Head of caudate nucleus (tissue), 42 donors: ENCODE data around the gene ZBTB16.

ENCODE experiments used
- DNase-seq, 42 donors: peaks; one replicate each; pipeline versions ENCODE4 v3.0.0 to v3.0.0-alpha.2; 2020 to 2021; ENCODE audit warnings: mixed read lengths in 7 of 42
- intact Hi-C: fragments of 100-400 bp; cut with DNase I; formaldehyde crosslinking; loops from one replicate; pipeline ENCODE4 v1.15.0; 2022

The ZBTB16 gene

DNA sequence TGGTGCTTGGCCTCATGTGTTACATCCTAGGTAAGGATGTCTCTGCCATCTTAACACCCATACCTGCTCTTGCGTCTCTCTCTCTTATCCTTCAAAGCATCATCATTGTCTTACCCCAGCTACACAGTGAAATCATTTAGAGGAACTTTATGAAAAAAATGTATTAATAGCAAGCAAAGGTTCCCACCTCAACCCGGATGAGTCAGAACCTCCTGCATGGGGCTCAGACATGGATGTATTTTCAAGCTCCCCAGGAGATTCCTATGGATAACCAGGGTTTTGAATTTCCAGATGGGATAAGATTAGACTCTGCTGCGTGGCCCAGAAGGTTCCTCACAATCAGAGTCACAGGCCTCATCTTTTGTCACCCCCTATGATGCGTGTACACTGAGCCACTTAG is 147.6 kb downstream of the ZBTB16 start:
- DNase-seq, result peak in 1 of 42 donors; percentile 52
- intact Hi-C loops, result no loop called here

DNA sequence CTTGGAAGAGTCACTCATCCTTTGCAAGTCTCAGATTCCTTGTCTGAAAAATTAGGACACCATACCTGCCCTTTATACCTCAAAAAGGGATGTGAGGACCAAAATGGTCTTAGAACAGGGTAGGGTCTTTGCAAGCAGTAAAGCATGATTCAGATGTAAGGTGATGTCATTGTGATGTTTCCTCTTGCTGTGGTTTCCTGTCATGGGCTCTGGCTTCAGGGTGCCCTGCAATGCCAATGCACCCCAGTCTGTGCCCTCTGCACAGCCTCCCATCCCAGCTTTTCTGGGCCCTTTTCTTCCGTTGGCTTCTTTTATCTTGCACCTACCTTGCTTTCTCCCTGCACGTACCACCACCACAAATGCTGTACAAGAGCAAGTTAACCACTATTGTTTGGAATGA is 148.9 kb downstream of the ZBTB16 start:
- no peak for DNase-seq
- intact Hi-C loops, result no loop called here

DNA sequence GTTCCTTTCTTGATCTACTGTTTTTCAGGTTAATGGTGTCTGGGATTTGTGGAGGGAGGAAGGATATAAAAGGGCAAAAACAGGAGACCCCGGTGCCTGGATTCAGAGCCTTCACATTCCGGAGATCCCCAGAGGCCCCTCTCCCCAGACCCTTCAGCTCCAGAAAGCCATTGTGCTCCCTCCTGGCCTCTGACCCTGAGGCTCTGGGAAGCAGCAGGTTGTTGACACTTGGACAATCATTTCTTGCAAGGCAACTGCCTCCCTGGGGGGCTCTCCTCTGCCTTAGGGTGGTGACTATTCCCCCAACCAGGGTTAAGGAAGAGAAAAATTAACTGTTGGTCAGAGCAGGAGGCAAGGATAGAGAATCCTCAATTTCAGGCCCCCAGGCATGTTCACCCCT is 149.8 kb downstream of the ZBTB16 start:
- DNase-seq, result no peak
- intact Hi-C loops, result no loop called here

DNA sequence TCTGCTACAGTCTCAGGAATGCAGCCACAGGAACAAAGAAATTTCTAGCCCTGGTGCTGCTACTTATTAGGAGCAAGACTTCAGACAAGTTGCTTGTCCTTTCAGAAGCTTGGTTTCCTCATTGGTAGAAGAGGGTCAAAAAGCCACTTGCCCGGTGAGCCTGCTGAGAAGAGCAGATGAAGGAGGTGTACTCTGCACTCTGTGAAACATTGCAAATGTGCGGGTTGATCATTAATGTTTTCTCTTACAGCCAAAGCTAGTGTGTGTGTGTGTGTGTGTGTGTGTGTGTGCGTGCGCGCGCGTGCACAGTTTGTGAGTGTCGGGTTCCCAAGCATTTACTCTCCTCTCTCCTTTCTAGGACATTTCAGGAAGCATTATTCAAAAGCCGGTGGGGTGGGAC is 150.4 kb downstream of the ZBTB16 start:
- no peak for DNase-seq
- intact Hi-C loops, result no loop called here

DNA sequence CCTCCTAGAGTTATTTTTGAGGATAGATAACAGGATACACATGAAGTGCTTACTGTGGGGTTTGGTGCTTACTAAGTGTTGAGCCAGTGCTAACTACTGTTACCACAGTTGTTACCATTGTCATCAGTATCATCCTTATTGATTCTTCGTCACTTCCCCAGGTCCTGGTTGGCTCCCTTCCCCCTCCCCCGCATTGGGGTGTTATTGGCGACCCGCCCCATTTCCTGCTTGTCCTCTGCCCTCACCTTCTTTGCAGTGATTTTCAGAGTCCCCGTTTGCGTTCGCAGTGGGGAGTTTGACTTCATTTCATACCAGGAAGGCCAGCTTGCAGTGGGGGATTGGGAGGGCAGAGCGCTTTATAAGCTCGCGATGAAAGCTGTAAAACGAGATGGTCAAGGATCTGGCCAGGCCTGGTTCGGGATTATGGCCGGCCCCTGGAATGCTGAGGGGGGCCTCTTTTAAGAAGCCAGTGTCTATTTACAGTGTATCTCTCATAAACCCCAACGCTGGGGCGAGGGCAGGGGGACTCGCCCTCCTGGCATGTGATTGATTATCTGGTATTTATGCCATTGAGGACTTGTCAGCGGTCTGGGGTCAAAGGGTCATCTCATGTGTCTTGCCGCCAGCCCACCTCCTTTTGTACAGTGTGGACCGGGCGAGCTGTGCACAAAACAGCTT is 152.1 kb downstream of the ZBTB16 start:
- DNase-seq, result no peak
- intact Hi-C loops, result no loop called here

DNA sequence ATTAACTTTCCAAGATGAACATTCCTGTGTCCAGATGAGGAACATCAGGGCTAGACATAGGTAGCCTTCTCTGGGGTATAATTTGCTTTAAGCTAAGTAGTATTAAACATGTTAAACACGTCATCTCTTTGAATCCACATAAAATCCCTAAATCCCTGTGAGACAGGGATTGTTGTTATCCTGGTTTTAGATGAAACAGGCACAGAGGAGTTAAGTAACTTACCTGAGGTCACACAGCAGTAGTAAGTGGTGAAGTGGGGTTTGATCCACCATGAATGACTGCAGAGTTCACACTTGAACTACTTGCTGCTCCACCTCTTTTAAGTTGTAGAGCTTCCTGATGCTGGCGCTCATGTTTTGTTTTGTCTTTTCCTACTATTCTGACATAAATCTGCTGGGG is 154.1 kb downstream of the ZBTB16 start:
- intact Hi-C loops, result no loop called here
- no peak for DNase-seq

DNA sequence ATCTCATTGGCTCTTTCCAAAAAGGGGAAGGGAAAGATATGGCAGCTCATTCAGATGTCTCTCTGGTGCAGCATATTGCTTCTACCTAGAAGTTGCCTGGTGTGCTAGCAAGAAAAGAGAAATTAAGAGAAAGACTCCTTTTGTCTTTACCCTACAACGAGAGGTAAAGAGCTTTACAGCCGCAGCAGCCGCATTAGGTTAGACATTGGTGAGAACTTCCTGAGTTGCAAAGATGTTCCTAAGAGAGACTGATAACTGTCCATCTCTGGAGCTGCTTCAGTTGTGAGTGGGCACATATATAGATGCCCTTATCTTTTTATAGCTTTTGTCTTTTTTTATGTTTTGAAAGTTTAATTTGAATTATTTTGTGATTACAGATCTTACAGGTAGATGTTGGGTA is 155.9 kb downstream of the ZBTB16 start:
- intact Hi-C loops, result no loop called here
- DNase-seq, result no peak

DNA sequence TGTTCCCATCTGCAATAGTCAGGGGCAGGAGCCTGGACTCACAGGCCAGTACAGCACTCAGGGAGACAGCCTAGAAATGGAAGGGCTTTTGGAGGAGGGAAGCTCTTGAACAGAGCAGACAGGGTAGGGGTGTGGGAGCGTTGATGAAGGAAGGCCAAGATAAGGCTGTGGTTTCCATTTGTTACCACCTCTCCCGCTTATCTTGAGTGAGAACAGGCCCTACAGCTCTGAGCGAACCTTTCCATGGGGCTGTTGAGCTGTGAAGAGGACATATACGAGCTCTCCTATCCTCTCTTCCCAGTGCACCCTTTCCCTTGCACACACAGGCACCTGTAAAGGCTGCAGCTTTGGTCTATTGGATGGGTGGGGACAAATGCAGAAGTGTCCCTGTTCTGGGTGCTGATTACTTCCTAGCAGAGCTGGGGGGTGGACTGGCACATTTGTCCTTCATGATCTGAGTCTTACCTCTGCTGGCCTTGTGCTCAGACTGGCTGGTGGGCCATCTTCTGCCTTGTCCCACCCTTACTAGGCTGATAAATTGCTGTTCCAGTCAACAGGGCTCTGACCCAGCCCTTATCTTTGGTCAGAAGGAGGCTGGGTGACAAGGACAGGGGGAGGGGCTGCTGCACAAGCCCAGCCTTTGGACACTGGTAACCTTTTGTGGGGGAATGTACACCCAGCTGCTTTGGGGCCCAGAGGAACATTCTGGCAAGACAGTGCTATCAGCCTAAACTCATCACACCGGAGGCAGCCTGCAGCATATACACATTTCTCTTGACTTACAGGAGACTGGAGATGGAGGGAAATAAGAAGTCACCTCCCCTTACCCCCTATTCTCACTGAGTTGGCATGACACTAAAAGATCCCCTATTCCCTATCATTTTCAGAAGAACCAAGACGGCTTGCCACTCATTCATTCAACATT is 156.6 kb downstream of the ZBTB16 start:
- DNase-seq, result no peak
- intact Hi-C loops, result no loop called here

DNA sequence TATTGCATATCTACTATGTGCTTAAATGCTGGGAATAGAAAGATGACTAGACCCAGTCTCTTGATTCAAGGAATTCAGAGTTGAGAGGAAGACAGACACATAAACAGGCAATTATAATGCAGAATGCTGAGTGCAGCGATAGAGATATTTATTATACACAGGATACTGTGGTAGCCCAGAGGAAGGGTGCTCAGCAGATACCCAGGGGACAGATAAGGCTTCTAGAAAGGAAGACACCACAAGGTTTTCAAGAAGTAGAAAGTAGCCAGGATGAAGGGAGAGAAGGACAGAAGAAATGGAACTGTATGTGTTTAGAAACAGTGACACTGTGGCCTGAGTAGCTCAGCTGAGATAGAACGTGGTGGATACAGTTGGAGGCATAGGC is 157.3 kb downstream of the ZBTB16 start:
- DNase-seq, result no peak
- intact Hi-C loops, result no loop called here

DNA sequence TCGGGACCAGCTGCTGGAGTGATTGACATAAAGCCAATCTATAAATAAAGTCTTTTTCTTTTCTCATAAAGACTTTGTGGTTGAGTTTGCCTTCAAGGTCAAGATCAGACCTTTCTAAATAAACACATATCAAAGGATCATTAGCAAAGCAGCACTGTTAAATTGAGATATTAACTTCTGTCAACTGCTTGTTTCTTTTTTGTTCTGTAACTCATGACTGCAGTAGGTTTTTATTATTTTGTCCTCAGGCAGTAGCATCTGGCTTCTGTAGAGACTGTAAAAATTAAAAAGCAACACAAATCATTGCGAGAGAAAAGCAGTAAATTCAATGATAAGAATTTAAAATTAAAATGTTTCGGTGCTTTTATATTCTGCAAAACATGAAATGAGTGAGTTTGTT is 159.0 kb downstream of the ZBTB16 start:
- intact Hi-C loops, result no loop called here
- no peak for DNase-seq

DNA sequence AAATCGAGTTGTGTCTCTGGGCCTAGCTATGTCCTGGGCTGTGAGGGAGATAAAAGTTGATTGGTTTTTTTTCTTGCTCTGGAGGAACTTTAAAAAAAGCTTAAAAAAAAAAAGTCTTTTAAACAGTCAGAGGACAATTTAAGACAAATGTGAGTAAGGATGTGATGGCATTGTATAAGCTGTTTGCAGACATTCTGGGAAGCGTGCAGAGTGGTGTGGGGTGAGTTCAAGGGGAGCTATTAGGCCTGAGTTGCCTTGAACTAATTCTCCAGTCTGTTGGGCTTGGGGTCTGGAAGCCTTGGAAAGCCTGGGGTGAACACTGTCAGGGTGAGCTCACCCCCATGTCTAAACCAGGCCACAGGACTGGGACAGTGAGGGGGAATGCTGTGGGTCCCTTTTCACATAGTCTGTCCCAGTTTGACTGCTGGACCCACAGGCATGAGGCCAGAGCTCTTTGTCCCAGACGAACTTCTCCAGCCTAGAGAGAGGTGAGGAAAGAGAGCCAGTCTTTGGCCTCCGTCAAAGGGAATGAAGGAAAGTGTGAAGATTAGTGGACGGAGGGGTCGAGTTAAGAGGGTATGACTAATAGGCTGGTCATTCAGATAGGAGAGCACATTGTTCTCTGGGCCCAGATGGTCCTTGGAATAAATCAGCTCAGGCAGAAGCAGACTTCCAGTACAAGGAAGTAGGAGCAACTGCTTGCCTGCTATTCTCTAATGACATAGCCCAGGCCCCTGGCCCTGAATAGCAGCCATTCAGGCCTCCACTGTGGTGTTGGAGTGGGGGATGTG is 160.2 kb downstream of the ZBTB16 start:
- peak in 15 of 42 donors; percentile 11 to 69 (median 31) for DNase-seq
- intact Hi-C loops, result no loop called here

DNA sequence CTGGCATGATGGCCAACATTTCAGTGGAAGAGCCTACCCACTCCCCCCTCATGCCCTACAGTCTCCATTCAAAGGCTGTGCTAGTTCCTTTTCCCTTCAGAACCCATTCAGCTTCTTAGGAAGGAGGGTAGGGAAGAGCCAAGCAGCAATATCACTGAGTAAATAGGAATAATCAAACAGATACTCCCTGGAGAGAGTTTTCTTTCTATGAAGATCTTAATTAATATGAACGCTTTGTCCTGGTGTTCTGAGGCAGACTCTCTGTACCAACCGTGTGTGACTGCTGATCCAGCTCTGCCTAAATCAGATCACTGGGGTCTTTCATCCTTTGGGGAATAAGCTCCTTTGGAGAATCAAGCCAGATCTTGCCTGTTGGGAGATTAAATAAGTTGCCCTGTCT is 161.5 kb downstream of the ZBTB16 start:
- DNase-seq, result no peak
- intact Hi-C loops, result no loop called here

DNA sequence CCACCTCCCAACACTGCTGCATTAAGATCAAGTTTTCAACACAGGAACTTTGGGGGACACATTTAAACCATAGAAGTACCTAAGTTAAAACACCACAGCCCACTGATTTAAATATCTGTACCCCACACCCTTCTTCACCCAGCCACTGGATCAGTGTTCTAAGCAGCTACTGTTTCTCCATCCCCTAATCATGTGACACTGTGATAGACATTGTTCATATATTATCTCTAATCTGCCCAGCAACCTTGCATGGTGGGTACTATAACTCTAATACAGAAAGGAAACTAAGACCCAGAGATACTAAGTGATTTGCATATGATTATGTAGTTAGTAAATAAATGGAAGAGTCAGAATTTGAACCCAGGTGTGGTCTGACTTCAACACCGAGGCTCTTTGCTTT is 166.2 kb downstream of the ZBTB16 start:
- intact Hi-C loops, result no loop called here
- DNase-seq, result no peak

DNA sequence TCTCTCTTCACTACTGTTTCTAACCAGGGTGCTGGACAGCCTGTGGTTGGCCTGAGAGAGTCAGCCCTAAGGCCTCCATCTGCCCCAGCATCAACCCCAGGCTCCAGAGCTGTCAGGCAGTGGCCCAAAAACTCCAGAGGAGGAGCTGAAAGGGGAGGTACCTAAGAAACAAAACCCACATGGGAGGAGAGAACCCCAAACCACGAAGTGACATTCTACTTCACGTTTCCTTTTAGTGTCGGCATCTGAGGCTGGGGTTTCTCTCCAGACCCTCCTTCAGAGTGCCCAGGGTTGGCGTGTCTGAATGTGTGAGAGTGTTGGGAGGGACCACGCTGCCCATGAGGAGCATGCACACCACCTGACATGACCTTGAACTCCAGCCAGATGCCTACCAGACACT is 166.8 kb downstream of the ZBTB16 start:
- DNase-seq, result no peak
- intact Hi-C loops, result no loop called here

DNA sequence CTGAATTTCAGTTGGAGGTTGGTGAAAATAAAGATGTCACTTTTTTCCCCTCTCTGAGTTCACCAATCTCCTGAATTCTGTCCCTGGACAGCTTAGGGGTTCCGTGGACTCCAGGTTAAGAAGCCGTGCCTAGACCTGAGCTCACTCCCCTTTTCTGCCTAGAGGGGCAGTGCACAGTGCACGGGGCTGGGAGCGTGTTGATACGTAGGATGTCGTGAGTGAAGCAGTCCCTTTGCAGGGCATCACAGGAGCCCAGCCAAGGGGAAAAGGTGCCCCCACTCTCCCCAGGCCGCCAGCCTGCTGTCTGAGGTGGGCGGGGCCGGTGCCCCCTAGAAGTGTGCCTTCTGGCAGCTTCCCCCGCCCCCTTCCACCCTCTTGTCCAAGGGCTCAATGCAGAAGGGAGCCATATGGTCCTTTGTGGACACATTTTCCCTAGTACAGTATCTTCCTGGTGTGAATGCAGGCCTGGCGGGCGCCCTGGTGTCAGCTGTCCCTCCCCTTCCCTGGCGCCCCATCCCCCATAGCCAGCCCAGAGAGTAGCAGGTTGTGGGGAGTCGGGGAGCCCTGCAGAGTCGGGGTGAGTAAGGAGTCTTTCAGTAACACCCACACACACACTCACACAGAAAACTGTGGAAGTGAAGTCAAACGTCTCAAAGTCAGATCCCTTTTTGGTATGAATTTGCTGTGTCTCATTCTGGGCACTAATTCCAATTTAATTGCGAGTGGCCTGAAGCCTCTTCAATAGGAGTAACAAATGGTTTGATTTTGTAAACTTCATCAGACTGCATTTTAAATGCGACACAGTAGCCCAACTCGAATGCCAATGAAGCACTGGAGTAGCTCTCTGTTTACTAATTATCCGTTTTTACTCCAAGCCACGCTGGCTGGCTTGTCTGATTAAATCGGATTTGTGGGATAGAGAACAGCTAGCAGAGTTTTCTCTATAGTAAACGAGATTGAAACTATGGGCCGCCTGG is 169.2 kb downstream of the ZBTB16 start:
- intact Hi-C loops, result no loop called here
- peak in 24 of 42 donors; percentile 12 to 70 (median 37) for DNase-seq

DNA sequence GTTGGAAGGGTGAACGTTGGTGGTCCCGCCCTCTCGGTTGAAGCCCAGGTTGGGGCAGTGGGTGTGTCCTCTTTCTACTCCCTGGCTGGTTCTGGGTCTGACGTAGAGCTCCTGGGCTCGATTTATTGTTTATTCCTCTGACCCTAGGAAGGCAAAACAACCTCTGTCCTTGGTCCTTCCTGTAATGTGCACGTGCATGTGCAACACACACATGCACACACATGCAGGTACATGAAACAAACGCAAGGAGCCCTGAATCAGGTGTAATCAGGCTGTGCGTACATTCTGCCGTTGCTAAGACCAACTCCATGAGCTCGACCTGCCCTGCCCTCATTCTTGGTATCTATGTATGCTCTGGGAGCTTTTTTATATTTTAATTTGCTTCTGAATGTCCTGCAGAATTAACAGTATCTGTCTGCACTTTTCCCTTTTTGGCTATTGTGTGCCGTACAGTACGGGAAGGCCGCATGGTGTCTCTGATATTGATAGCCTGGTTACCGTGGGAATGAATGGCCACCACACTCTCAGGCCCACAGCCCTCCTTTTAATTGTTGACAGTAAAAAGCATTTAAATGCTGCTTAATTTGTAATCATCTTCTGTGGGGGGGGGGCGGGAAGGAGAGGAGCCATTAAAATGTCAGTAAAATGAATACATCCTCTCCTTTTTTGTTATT is 170.7 kb downstream of the ZBTB16 start:
- DNase-seq, result no peak
- intact Hi-C loops, result no loop called here

DNA sequence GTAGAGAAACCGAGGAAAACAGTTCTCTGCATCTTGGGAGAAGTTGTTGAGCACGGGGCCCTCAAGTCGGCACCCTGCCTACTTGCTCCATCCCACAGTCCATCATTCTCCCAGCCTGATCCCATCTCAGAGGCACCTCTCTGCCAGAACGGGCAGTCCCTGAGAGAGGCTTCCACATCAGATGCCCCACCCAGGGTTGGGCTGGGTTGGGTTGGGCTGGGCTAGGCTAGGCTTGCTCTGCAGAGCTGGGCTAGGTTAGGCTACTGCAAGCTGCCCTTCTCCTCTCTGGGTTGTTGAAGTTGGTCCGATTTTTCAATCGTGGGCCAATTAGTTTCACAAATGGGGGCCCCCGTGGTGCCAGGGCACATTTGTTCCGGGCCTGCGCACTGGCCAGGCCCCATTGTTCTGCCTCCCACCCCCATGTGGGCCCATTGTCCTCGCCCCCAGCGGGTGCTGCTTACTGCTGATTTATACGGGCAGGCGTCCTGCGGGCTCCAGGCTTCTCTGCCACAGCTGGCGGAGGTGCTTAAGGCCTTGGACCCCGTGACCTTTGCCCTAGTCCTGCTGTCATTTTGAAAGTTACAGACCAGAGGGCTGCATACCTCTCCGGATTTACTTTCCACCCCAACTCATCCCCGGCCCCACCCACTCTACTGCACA is 173.0 kb downstream of the ZBTB16 start:
- DNase-seq, result peak in 10 of 42 donors; percentile 11 to 64 (median 36)
- intact Hi-C loops, result no loop called here

DNA sequence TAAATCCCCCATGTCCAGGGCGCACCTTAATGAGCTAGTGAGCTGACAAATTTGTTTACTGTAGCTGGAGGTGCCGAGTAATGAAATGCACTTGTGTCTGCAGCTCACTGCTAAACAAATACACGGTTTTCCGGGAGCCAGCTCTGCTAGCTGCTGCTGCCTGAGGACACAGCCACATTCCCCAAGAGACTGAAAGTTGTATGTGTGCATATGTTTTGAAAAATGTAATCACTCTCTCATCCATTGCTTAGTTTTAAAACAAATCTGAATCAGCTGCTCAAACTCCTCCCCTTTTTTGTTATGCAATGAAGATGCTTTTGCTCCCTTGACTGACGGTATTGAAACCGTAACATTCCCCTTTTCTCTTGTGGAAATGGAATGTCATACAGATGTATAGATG is 174.2 kb downstream of the ZBTB16 start:
- no peak for DNase-seq
- intact Hi-C loops, result no loop called here
